ENCODE measurements around the gene ASPA.
"Not testable (repeated sequence)": the region's sequence is repeated elsewhere in the genome, so short reads cannot be mapped to it uniquely, and the experiment has no call there.

The ASPA gene

GRCh38 chr17:3510090-3510489 lies 34.3 kb downstream of the ASPA start:
- DNase-seq, result no peak

- DNase-seq, result no peak
Measured at GRCh38 chr17:3511852-3512504, 36.2 kb downstream of the ASPA start.

- no peak for DNase-seq
Measured at GRCh38 chr17:3512505-3513171, 36.8 kb downstream of the ASPA start.

- DNase-seq, result no peak
Measured at GRCh38 chr17:3513305-3514035, 37.7 kb downstream of the ASPA start.

GRCh38 chr17:3514167-3514566 lies 38.4 kb downstream of the ASPA start:
- not testable (repeated sequence) for DNase-seq

- DNase-seq, result no peak
Measured at GRCh38 chr17:3514873-3515272, 39.1 kb downstream of the ASPA start.

- not testable (repeated sequence) for DNase-seq
Measured at GRCh38 chr17:3519472-3519871, 43.7 kb downstream of the ASPA start.

- DNase-seq, result no peak
Measured at GRCh38 chr17:3524024-3524423, 48.2 kb downstream of the ASPA start.

- DNase-seq, result no peak
Measured at GRCh38 chr17:3526491-3526890, 50.7 kb downstream of the ASPA start.

- no peak for DNase-seq
Measured at GRCh38 chr17:3526971-3527370, 51.2 kb downstream of the ASPA start.

- no peak for DNase-seq
Measured at GRCh38 chr17:3527468-3527867, 51.7 kb downstream of the ASPA start.

GRCh38 chr17:3527896-3528295 lies 52.1 kb downstream of the ASPA start:
- DNase-seq, result no peak

- no peak for DNase-seq
Measured at GRCh38 chr17:3528403-3528851, 52.6 kb downstream of the ASPA start.

GRCh38 chr17:3528880-3529511 lies 53.2 kb downstream of the ASPA start:
- DNase-seq, result no peak

GRCh38 chr17:3529817-3530741 lies 54.3 kb downstream of the ASPA start:
- DNase-seq, result no peak

GRCh38 chr17:3531266-3532101 lies 55.7 kb downstream of the ASPA start:
- DNase-seq, result no peak

- no peak for DNase-seq
Measured at GRCh38 chr17:3532106-3532858, 56.5 kb downstream of the ASPA start.

- DNase-seq, result no peak
Measured at GRCh38 chr17:3532859-3533142, 57.0 kb downstream of the ASPA start.

- no peak for DNase-seq
Measured at GRCh38 chr17:3533752-3534151, 58.0 kb downstream of the ASPA start.

- no peak for DNase-seq
Measured at GRCh38 chr17:3534881-3535252, 59.1 kb downstream of the ASPA start.

All from activated effector memory CD4-positive, alpha-beta T cell treated with Interleukin-2 at 50 U/mL for 16 hours (primary cell).